HG03280 (cell line): Measurements from ENCODE around the gene EXT2.

Experiments used
- ATAC-seq: cut with Tn5 transposase; IDR thresholded peaks from one replicate; pipeline ENCODE4 v1.9.1; 2021; ENCODE audit warnings: mild to moderate bottlenecking, moderate library complexity; ENCODE audit not compliant: unreplicated experiment

Gene EXT2

GRCh38 chr11:44263738-44264437 is 168.4 kb downstream of the EXT2 start:
- ATAC-seq, result no peak

DNA sequence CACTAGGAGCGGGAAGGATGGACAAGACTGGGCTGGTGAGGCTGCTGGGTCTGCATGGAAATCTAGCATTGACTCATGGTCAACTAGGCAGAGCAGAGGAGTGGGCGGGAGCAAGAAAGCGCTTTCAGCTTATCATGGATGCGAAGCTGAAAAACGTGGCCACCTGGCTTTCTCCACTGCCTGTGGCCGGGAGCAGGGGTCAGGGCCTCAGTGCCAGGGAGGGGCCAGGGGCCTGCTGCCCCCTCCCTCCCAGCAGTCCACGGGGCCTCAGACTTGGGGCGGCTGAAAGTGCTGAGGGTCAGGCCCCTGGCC is 168.9 kb downstream of the EXT2 start:
- no peak for ATAC-seq

- ATAC-seq, result no peak
Observed at GRCh38 chr11:44264761-44265160, 169.3 kb downstream of the EXT2 start.

DNA sequence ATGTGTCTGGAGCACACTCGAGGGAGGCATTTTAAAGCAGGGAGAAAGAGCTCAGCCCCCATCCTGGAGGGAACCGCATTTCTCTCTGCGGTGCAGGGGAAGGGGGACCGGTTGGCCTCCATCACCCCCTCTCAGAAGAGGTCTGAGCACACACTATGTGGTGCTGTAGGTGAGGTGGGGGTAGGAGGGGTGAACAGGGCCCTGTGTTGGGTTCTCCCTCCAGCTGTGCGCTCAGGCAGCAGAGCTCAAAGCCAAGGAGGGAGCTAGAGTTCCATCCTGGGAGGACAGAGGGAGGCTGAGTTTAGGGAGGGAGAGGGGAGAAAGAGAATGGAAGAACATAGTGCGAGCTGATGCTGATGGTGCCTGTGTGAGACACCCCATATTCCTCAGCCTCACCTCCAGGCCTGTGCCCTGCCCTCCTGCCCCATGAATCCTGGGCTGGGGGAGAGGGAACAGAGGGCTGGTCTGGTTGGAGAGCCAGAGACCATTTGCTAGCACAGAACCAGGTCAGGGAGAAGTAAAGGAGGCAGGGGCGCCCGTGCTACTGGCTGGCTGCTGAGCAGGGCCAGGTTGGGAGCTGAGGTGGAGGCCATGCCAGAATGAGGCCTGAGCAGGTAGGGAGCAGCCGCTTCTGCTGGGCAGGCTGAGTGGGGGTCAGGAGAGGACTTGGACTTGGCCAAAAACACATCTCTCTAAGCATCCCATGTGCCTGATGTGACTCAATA is 170.7 kb downstream of the EXT2 start:
- no peak for ATAC-seq

DNA sequence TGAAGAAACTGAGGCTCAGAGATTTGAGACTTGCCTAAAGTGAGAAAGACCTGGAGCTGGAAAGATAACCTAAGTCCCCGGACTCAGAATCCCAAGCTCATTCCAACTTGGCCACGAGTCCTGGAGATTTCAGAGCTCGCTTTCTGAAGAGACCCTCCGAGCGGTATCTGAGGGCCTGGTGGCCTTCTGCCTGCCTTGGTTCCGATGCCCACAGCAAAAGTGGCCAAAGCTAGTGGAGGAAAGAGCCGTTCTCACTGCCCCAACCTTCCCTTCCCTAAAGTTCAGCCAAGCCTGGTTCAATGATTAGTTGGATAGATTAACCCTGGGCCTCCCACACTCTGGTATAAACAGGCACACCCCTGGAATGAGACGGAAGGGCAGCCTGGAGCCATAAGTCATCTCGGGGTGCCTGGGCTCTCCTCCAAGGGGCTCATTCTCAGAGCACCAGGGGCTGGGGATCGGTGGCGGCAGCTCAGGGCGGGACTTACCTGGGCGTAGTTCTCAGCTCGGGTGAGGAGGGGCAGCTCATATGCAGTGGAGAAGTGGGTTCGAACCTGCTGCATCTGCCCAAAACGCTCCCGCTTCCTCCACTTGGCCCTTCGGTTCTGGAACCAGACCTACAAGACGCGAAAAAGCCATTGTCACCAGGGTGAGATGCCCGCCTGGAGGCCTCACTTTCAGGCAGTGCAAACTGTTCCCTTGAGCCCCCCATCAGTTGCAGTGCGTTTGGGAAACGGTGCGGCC is 171.7 kb downstream of the EXT2 start:
- ATAC-seq, result no peak

- ATAC-seq, result no peak
Observed at GRCh38 chr11:44267750-44268613, 172.5 kb downstream of the EXT2 start.

DNA sequence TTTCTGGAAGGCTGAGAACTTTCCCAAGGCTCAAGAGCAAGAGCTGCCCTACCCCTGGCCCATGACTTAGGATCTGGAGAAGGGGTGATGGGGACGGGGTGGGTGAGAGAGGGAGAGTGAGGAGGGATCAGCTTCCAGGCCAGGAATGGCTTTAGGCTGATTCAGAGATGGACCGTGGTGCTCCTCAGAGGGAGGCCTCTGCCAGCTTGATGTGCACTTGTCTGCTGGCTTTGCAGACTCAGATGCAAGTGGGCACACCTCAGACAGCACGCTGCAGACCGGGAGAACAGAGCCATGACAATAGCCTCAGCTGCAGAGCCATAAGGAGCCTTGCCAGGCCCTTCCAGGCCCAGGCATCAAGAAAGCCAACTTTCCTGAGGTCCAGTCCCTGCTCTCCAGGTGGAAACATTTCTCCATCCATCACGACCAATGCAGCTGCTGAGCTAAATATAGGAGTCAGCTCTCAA is 173.2 kb downstream of the EXT2 start:
- ATAC-seq, result no peak

DNA sequence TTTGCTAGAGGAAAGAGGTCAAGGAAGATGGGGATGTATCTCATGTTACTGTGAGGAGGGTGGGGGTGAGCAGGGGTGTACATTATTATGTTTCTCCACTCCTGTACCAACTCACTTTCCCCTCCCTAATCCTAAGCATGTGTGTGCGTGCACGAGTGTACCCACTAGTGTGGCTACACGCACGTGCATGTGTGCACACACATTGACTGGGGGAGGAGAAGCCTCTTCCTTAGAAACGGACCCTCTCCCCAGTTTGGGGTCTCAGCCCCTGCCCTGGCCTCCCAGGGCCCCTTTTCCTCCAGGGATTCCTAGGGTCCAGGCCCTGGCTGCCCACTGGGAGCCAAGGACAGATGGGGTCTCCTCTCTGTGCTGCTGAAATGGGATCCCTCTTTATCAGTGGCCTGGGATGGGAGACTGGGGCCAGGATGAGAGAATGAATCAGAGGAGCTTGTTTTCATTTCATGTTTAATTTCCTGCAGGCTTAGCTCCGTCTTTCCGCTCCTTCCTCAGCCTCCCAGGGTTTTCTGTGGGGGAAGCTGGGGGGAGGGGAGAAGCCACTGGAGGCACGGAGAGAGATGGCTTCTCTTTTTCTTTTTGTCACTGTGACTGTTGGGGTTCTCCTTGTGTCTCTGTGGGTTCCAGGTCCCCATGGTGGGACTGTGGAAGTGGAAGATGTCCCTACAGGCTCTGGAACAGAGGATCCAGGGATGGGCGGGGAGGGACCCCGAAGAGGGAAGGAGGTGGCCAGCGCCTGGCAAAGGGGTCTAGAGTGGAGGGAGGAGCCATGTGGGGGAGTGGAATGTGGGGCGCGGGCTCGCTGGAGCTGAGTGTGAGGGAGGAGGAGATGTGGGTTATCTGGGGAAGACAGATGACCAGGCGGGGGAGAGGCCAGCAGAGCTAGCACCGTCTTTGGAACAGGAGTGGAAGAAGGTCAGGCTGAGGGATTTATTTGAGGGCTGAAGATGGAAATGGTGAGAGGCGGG is 174.2 kb downstream of the EXT2 start:
- no peak for ATAC-seq

GRCh38 chr11:44270403-44271273 is 175.2 kb downstream of the EXT2 start:
- ATAC-seq, result no peak

- no peak for ATAC-seq
Observed at GRCh38 chr11:44271286-44271685, 175.8 kb downstream of the EXT2 start.

DNA sequence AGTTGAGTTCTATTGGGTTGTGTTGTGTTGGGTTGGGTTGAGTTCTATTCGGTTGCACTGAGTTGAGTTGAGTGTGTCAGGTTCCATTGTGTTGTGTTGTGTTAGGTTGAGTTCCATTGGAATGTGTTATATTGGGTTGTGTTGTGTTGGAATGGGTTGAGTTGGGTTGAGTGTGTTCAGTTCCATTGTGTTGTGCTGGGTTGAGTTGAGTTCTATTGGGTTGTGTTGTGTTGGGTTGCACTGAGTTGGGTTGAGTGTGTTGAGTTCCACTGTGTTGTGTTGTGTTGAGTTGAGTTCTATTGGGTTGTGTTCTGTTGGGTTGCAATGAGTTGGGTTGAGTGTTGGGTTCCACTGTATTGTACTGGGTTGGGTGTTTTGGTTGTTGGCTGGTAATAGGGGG is 178.9 kb downstream of the EXT2 start:
- no peak for ATAC-seq

DNA sequence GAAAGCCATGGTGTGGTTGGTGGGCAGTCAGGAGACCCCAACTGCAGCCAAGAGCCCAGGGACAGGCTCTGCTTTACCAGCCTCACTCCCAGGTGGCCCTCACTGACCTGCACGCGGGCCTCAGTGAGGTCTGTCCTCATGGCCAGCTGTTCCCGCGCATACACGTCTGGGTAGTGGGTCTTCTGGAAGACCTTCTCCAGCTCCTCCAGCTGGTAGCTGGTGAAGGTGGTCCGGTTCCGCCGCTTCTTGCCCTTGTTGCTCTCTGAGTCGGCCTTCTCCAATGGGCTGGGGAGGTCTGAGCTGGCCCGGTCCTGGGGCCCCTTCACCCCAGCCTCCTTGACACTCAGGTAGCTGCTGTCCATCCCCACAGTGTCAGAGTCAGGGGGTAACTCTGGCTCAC is 179.8 kb downstream of the EXT2 start:
- ATAC-seq, result no peak

- no peak for ATAC-seq
Observed at GRCh38 chr11:44275961-44276550, 180.6 kb downstream of the EXT2 start.

GRCh38 chr11:44277196-44278090 is 182.0 kb downstream of the EXT2 start:
- no peak for ATAC-seq

DNA sequence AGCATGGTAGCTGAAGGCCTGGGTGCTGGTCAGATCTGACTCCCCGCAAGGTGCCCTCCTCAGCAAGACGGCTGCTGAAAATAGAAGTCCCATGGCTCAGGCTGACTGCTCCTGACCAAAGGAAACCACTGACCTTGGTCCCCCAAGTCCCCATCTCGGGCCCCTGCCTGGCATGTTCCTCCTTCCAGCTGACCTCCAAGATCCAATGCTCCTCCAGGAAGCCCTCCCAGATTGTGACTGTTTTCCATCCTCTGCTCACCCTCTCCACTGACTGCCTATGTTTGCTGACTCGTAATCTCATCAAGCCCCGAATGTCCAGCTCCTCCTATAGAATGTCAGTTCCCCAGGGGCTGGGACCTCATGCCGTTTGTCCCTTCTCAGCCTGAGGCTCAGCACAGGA is 184.0 kb downstream of the EXT2 start:
- no peak for ATAC-seq

DNA sequence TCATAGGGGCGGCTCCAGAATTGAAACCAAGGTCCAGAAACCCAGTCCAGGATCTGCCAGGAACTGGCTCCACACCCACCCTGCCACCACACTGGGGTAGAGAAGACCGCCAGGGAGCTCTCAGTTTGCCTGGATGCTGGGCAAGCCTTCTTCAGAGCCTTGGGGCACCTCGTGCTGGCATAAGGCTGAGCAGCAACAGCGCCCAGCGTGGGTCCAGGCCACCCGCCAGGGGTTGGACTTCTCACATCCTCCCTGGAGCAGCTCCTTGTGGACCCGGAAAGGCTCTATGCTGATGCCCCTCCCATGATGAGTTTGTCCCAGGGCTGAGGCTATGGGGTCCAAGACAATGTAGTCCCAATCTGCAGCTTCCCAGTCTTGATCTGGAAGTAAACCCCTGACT is 184.8 kb downstream of the EXT2 start:
- no peak for ATAC-seq

DNA sequence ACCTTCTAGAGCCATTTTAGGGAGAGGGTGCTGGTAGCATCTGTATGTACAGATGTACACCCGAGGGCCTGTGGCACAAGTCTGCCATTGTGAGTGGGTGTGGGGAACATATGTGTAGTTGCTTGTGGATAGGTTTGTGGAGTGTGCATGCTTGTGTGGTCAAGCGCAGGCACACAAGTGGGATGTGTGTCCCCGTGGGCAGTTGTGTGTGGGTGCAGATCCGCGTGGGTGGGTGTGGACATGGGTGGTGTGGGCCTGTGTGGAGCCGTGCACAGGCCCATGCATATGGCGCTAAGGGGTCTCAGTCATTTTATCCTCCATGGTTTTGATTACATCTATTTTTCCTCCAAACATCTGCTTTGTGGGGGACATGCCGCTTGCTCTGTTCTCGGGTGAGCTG is 185.7 kb downstream of the EXT2 start:
- no peak for ATAC-seq

- no peak for ATAC-seq
Observed at GRCh38 chr11:44282620-44283019, 187.1 kb downstream of the EXT2 start.
